GM12873 (cell line): Measurements from ENCODE around the gene GSG1L.

ENCODE experiments used
- CTCF ChIP-seq: IDR thresholded peaks from 2 replicates; pipeline ENCODE4 v1.5.1; 2012; ENCODE audit warnings: low read depth, mild to moderate bottlenecking, moderate library complexity, low read length, control low read depth; ENCODE audit not compliant: insufficient read depth; ENCODE audit errors: missing control alignments

GSG1L gene

GRCh38 chr16:28069971-28070794, 6.7 kb upstream of the GSG1L start:
- TF ChIP-seq CTCF: no peak

GRCh38 chr16:28068976-28069375, 5.5 kb upstream of the GSG1L start:
- TF ChIP-seq CTCF: no peak

GRCh38 chr16:28067604-28068379, 4.3 kb upstream of the GSG1L start:
- TF ChIP-seq CTCF: no peak

- no peak for TF ChIP-seq CTCF
These were observed 1.3 kb upstream of the GSG1L start for GRCh38 chr16:28064706-28065249.

- no peak for TF ChIP-seq CTCF
These were observed 636 bp upstream of the GSG1L start for GRCh38 chr16:28064150-28064549.

GRCh38 chr16:28062847-28063521, 530 bp downstream of the GSG1L start:
- no peak for TF ChIP-seq CTCF
